DOHH2 (cell line): ENCODE data around the gene OLFML1.
A peak's percentile ranks its signal among the peaks of the same experiment; 100 is the strongest.

Experiments
- H3F3A ChIP-seq: fragments of 200-600 bp; sonication (generic), shearing (Covaris generic); 2 replicates; pipeline ENCODE4 v1.6.0; 2016; ENCODE audit warnings: antibody characterized with exemption, mild to moderate bottlenecking; ENCODE audit not compliant: control insufficient read depth, insufficient read depth
- H3K27ac ChIP-seq: fragments of 200-600 bp; sonication (generic); 2 replicates; pipeline ENCODE4 v1.5.1; 2014; ENCODE audit warnings: low read depth, mild to moderate bottlenecking, low read length, moderate library complexity
- H3K27me3 ChIP-seq: fragments of 200-600 bp; sonication (generic); 2 replicates; pipeline ENCODE4 v1.6.1; 2014; ENCODE audit warnings: mild to moderate bottlenecking, low read length, mixed read lengths; ENCODE audit not compliant: control insufficient read depth
- H3K36me3 ChIP-seq: fragments of 200-600 bp; sonication (generic); 2 replicates; pipeline ENCODE4 v1.6.1; 2014; ENCODE audit warnings: mild to moderate bottlenecking, low read length, moderate library complexity, mixed read lengths; ENCODE audit not compliant: control insufficient read depth
- H3K4me1 ChIP-seq: fragments of 200-600 bp; sonication (generic); 2 replicates; pipeline ENCODE4 v1.6.1; 2014; ENCODE audit warnings: mild to moderate bottlenecking, low read length, mixed read lengths; ENCODE audit not compliant: control insufficient read depth
- H3K4me2 ChIP-seq: fragments of 200-600 bp; sonication (generic); 2 replicates; pipeline ENCODE4 v1.6.0; 2014; ENCODE audit warnings: mild to moderate bottlenecking, low read length, moderate library complexity
- H3K4me3 ChIP-seq: fragments of 200-600 bp; sonication (generic); 2 replicates; pipeline ENCODE4 v1.5.1; 2014; ENCODE audit warnings: mild to moderate bottlenecking, low read length, mixed read lengths
- H3K79me2 ChIP-seq: fragments of 200-600 bp; sonication (generic); 2 replicates; pipeline ENCODE4 v1.6.1; 2014; ENCODE audit warnings: mild to moderate bottlenecking, low read length, mixed read lengths; ENCODE audit not compliant: control insufficient read depth
- H3K9me2 ChIP-seq: fragments of 200-600 bp; sonication (generic); replicated peaks from 2 replicates; pipeline ENCODE4 v1.6.1; 2014; ENCODE audit warnings: mild to moderate bottlenecking, low read length, mixed read lengths; ENCODE audit not compliant: control insufficient read depth
- H3K9me3 ChIP-seq: fragments of 200-600 bp; sonication (generic); 2 replicates; pipeline ENCODE4 v1.6.1; 2014; ENCODE audit warnings: antibody characterized with exemption, low read length, mixed read lengths; ENCODE audit not compliant: control insufficient read depth, insufficient read depth
- H4K20me1 ChIP-seq: fragments of 200-600 bp; sonication (generic); 2 replicates; pipeline ENCODE4 v1.6.0; 2014; ENCODE audit warnings: low read depth, mild to moderate bottlenecking, antibody characterized with exemption, low read length, moderate library complexity; ENCODE audit not compliant: control insufficient read depth, insufficient read depth
- EZH2phosphoT487 ChIP-seq: fragments of 200-600 bp; sonication (generic); IDR thresholded peaks from 2 replicates; pipeline ENCODE4 v1.6.1; 2017; ENCODE audit warnings: borderline replicate concordance, mild to moderate bottlenecking, antibody characterized with exemption, low read length, moderate library complexity, mixed read lengths
- TF ChIP-seq, protein P1 (sequence below): fragments of 200-600 bp; sonication (generic); IDR thresholded peaks from one replicate; pipeline ENCODE4 v1.5.1; 2014; ENCODE audit warnings: antibody characterized with exemption, mild to moderate bottlenecking, low read depth, low read length; ENCODE audit not compliant: poor library complexity, severe bottlenecking

The OLFML1 gene

DNA sequence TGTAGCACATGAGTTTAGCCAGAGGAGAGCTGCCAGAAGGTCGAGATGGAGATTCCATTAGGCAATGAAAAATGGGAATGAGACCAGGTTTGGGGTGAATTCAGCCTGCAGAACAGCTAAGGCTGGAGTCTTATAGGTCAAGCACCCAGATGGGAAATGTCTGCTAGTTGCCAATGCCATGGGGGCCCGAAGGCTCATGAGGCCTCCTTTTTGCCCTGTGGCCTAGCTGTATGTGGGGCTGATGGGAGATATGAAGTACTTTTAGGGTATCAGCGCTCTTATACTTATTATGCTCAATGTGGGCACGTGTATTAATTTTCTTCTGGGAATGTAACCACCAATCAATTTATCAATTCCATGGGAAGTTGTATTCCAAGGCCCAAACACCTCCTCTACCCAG is 37.2 kb downstream of the OLFML1 start:
- peak overlapping the region; percentile 72 for H3K4me2 ChIP-seq
- H3F3A ChIP-seq = peaks cover 15% of the 10 kb centered on the region
- no peak for TF ChIP-seq EZH2phosphoT487
- TF ChIP-seq, protein P1, sequence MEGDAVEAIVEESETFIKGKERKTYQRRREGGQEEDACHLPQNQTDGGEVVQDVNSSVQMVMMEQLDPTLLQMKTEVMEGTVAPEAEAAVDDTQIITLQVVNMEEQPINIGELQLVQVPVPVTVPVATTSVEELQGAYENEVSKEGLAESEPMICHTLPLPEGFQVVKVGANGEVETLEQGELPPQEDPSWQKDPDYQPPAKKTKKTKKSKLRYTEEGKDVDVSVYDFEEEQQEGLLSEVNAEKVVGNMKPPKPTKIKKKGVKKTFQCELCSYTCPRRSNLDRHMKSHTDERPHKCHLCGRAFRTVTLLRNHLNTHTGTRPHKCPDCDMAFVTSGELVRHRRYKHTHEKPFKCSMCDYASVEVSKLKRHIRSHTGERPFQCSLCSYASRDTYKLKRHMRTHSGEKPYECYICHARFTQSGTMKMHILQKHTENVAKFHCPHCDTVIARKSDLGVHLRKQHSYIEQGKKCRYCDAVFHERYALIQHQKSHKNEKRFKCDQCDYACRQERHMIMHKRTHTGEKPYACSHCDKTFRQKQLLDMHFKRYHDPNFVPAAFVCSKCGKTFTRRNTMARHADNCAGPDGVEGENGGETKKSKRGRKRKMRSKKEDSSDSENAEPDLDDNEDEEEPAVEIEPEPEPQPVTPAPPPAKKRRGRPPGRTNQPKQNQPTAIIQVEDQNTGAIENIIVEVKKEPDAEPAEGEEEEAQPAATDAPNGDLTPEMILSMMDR = no peak
- no peak overlapping the region for H3K27ac ChIP-seq
- peaks cover 4% of the 10 kb centered on the region for H3K36me3 ChIP-seq
- peaks cover 4% of the 10 kb centered on the region for H4K20me1 ChIP-seq
- H3K9me3 ChIP-seq = no peaks in the 10 kb centered on the region
- peaks cover 74% of the 10 kb centered on the region for H3K79me2 ChIP-seq
- no peaks in the 10 kb centered on the region for H3K27me3 ChIP-seq
- no peak overlapping the region; the same call in 1 of the 2 replicates for H3K4me3 ChIP-seq
- no peaks in the 10 kb centered on the region for H3K9me2 ChIP-seq
- peaks cover 61% of the 10 kb centered on the region for H3K4me1 ChIP-seq

DNA sequence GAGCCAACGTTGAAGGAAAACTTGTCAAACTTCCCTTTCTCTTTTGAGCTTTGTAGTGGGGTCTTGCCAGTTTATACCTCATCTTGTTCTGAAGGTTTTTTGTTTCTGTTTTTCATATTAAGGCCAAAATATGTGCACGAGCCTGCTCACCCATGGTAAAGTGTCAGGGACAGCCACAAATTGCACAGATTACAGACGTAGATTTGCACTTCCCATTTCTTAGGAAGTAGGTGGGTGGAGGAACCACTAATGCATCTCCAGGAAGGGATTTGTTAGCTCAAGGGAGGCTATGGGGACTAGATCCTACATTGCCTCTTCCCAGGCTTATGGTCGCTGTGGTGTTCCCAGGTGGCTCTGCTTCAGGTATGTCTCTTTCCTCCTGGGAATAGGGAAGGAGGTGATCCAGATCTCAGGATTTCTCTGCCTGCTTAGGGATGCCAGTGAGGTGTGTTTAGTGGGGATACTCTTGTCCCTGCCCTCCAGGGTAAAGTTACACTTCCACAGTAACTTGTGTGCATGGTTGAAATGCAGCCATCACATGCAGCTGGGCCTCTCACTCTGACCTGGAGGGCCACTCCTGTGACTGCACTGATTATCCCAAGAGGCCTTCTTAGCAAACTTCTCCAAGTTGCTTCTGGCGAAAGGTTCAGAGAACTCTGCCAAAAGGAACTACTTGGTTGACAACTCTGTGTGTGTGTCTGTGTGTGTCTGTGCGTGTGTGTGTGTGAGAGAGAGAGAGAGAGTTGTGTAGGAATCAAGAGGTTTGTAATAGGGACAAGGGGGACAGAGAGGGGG is 38.3 kb downstream of the OLFML1 start:
- no peaks in the 10 kb centered on the region for H3K9me3 ChIP-seq
- H3K27ac ChIP-seq = no peak overlapping the region
- H3K27me3 ChIP-seq = no peaks in the 10 kb centered on the region
- H4K20me1 ChIP-seq = peaks cover 4% of the 10 kb centered on the region
- H3K4me2 ChIP-seq = no peak overlapping the region
- no peaks in the 10 kb centered on the region for H3K9me2 ChIP-seq
- no peak for TF ChIP-seq EZH2phosphoT487
- TF ChIP-seq, protein P1 = no peak
- H3F3A ChIP-seq = peaks cover 15% of the 10 kb centered on the region
- peaks cover 4% of the 10 kb centered on the region for H3K36me3 ChIP-seq
- no peak overlapping the region for H3K4me3 ChIP-seq
- H3K4me1 ChIP-seq = peaks cover 71% of the 10 kb centered on the region
- peaks cover 63% of the 10 kb centered on the region for H3K79me2 ChIP-seq

DNA sequence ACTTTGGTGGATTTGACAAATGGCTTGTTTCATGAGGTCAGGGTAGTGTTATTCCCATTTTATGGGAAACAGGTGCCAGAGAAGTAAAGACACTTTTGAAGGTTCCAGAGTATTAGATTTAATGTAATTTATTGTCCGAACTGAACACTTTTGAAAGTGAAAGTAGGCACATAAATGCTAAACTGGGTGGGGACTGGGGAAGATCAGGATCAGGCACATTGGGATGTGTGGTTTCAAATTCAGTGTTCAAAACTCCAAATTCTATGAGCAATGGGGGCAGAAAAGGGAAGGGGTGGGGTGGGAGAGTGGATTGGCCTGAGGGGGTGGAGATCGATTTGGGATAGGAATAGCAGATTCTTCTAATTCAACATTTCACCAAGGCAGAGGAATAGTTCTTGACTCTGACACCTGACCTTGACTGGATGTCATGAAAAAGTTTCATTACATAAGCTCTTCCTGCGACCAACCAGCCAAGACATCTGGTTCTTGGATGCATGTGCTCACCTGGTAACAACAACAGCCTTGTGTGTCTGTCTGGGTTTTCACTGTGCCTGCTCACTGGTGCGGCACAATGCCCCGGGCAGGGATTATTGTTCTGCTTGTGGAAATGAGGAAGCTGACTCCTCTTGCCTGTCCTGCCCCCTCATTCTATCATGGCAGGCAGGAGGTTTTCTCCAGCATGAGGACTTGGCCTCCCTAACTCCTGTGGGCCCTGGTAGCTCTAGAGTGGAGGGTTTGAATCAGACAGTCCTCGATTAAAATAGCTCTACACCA is 39.3 kb downstream of the OLFML1 start:
- no peaks in the 10 kb centered on the region for H3K9me3 ChIP-seq
- peaks cover 15% of the 10 kb centered on the region for H3F3A ChIP-seq
- H3K27ac ChIP-seq = no peak overlapping the region
- H3K36me3 ChIP-seq = peaks cover 4% of the 10 kb centered on the region
- no peak overlapping the region for H3K4me3 ChIP-seq
- TF ChIP-seq, protein P1 = no peak
- TF ChIP-seq EZH2phosphoT487 = no peak
- no peaks in the 10 kb centered on the region for H3K9me2 ChIP-seq
- H3K4me2 ChIP-seq = no peak overlapping the region
- peaks cover 63% of the 10 kb centered on the region for H3K4me1 ChIP-seq
- H3K79me2 ChIP-seq = peaks cover 53% of the 10 kb centered on the region
- no peaks in the 10 kb centered on the region for H3K27me3 ChIP-seq
- H4K20me1 ChIP-seq = peaks cover 4% of the 10 kb centered on the region
